Measurements from ENCODE around the gene GALNT10.

Gene GALNT10

DNA sequence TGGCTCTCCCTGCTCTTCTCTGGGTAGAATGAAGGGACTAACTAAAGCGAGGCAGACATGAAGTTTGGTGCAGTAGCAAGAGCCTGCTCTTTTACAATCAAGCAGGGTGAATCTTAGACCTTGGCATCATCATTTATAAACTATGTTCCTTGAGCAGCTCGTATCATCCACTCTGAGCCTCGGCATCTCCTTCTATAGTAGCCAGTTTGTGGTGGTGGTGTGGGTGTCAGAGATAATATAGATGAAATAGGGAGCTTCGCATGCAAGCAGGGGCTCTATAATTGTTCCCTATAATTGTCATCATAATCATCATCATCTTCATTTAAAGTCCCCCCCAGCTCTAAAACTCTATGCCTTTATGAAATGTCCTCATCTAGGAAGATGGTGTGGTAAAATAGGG lies 182.8 kb downstream of the GALNT10 start:
- Histone ChIP-seq H4K20me1 (ENCODE audit: insufficient read depth, low read length) (no peaks in the 10 kb centered on the region; the same call in 1 of the 2 replicates), H3K4me1 (ENCODE audit: insufficient read depth, low read length) (no peaks in the 10 kb centered on the region), H3K79me2 (ENCODE audit: insufficient read depth, low read length) (no peaks in the 10 kb centered on the region), H2AFZ (ENCODE audit: low read depth, low read length) (no peak overlapping the region), H3K27me3 (ENCODE audit: insufficient read depth, low read length, poor library complexity) (no peaks in the 10 kb centered on the region), H3K9ac (ENCODE audit: low read depth, low read length) (no peak overlapping the region), H3K4me3 (ENCODE audit: low read depth in 1 of 2, low read length in 2 of 2) (no peak overlapping the region), H3K36me3 (ENCODE audit: insufficient read depth, low read length) (peaks cover 4% of the 10 kb centered on the region; the same call in 1 of the 2 replicates), H3K4me2 (ENCODE audit: insufficient read depth, low read length) (no peak overlapping the region), H3K9me3 (ENCODE audit: insufficient read depth, low read length, severe bottlenecking) (no peaks in the 10 kb centered on the region), H3K27ac (ENCODE audit: low read length) (no peak overlapping the region)
- TF ChIP-seq EZH2 (IDR thresholded peaks at IDR 0.05; ENCODE audit: borderline replicate concordance, low read depth, low read length, severe bottlenecking) = no peak
- TF ChIP-seq, protein P1, sequence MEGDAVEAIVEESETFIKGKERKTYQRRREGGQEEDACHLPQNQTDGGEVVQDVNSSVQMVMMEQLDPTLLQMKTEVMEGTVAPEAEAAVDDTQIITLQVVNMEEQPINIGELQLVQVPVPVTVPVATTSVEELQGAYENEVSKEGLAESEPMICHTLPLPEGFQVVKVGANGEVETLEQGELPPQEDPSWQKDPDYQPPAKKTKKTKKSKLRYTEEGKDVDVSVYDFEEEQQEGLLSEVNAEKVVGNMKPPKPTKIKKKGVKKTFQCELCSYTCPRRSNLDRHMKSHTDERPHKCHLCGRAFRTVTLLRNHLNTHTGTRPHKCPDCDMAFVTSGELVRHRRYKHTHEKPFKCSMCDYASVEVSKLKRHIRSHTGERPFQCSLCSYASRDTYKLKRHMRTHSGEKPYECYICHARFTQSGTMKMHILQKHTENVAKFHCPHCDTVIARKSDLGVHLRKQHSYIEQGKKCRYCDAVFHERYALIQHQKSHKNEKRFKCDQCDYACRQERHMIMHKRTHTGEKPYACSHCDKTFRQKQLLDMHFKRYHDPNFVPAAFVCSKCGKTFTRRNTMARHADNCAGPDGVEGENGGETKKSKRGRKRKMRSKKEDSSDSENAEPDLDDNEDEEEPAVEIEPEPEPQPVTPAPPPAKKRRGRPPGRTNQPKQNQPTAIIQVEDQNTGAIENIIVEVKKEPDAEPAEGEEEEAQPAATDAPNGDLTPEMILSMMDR (IDR thresholded peaks at IDR 0.05; ENCODE audit: borderline replicate concordance, extremely low read depth, low read length, poor library complexity, severe bottlenecking) = no peak
- no peak for ATAC-seq (ENCODE audit: insufficient read depth, low read depth)
- no peak for DNase-seq

DNA sequence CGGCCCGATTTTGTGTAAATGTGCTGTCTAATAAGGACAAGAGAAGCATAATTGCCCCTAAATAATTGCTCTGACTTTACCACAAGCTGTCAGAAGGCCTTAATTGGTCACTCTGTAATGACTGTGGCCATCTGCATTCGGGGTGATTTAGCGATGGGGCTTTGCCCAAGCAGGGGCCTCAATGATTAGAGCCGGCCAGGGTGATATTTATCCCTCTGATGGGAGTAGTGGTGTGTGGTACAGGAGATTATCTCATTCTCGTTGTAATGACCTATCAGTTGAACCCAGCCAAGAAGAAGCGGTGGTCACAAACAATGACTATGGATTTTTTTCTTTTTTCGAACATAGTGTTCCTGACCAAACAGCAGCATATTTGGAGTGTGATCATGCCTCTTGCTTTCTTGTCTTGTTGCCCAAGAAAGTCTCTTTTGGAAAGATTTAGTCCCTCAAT lies 183.2 kb downstream of the GALNT10 start:
- Histone ChIP-seq H2AFZ (ENCODE audit: low read depth, low read length) (no peak overlapping the region), H3K9me3 (ENCODE audit: insufficient read depth, low read length, severe bottlenecking) (no peaks in the 10 kb centered on the region), H3K27me3 (ENCODE audit: insufficient read depth, low read length, poor library complexity) (no peaks in the 10 kb centered on the region), H3K27ac (ENCODE audit: low read length) (no peak overlapping the region), H3K9ac (ENCODE audit: low read depth, low read length) (no peak overlapping the region), H3K4me3 (ENCODE audit: low read depth in 1 of 2, low read length in 2 of 2) (no peak overlapping the region), H3K79me2 (ENCODE audit: insufficient read depth, low read length) (no peaks in the 10 kb centered on the region), H3K4me1 (ENCODE audit: insufficient read depth, low read length) (no peaks in the 10 kb centered on the region), H3K36me3 (ENCODE audit: insufficient read depth, low read length) (peaks cover 4% of the 10 kb centered on the region; the same call in 1 of the 2 replicates), H4K20me1 (ENCODE audit: insufficient read depth, low read length) (no peaks in the 10 kb centered on the region; the same call in 1 of the 2 replicates), H3K4me2 (ENCODE audit: insufficient read depth, low read length) (no peak overlapping the region)
- DNase-seq (no peak), ATAC-seq (ENCODE audit: insufficient read depth, low read depth) (no peak)
- no peak for TF ChIP-seq EZH2 (IDR thresholded peaks at IDR 0.05; ENCODE audit: borderline replicate concordance, low read depth, low read length, severe bottlenecking)
- TF ChIP-seq, protein P1 (IDR thresholded peaks at IDR 0.05; ENCODE audit: borderline replicate concordance, extremely low read depth, low read length, poor library complexity, severe bottlenecking) = no peak

DNA sequence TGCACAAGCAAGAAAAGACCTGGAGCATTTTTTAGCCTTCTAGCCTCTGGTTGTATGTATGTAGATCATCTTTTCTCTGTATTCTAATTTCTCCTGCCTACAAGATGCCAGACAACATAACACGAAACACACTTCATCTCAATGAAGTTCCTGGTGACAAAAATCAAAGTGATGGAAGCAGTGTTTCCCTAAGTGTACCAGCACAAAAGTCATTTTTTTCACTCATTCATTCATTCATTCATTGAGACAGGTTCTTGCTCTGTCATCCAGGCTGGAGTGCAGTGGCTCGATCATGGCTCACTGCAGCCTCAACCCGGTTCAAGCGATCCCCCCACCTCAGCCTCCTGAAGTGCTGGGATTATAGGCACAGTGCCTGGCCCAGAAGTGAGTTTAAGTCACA lies 183.7 kb downstream of the GALNT10 start:
- Histone ChIP-seq H3K27me3 (ENCODE audit: insufficient read depth, low read length, poor library complexity) (no peaks in the 10 kb centered on the region), H4K20me1 (ENCODE audit: insufficient read depth, low read length) (no peaks in the 10 kb centered on the region; the same call in 1 of the 2 replicates), H3K27ac (ENCODE audit: low read length) (no peak overlapping the region), H3K4me2 (ENCODE audit: insufficient read depth, low read length) (no peak overlapping the region), H2AFZ (ENCODE audit: low read depth, low read length) (no peak overlapping the region), H3K36me3 (ENCODE audit: insufficient read depth, low read length) (peaks cover 4% of the 10 kb centered on the region; the same call in 1 of the 2 replicates), H3K9me3 (ENCODE audit: insufficient read depth, low read length, severe bottlenecking) (no peaks in the 10 kb centered on the region), H3K4me1 (ENCODE audit: insufficient read depth, low read length) (no peaks in the 10 kb centered on the region), H3K9ac (ENCODE audit: low read depth, low read length) (no peak overlapping the region), H3K4me3 (ENCODE audit: low read depth in 1 of 2, low read length in 2 of 2) (no peak overlapping the region), H3K79me2 (ENCODE audit: insufficient read depth, low read length) (no peaks in the 10 kb centered on the region)
- no peak for DNase-seq
- no peak for ATAC-seq (ENCODE audit: insufficient read depth, low read depth)
- TF ChIP-seq EZH2 (IDR thresholded peaks at IDR 0.05; ENCODE audit: borderline replicate concordance, low read depth, low read length, severe bottlenecking) = no peak
- TF ChIP-seq, protein P1 (IDR thresholded peaks at IDR 0.05; ENCODE audit: borderline replicate concordance, extremely low read depth, low read length, poor library complexity, severe bottlenecking) = no peak
